GM23338 (cell line): ENCODE measurements around the gene RPS6KA5. TPM values are rescaled to one million over a fixed set of nuclear protein-coding genes. Genes with fewer than 3 reads are reported as not detected.
"Not testable (repeated sequence)": the region's sequence is repeated elsewhere in the genome, so short reads cannot be mapped to it uniquely, and the experiment has no call there.

ENCODE experiments used
- ATAC-seq: fragments of 200-7000 bp; cut with Tn5 transposase; 3 replicates; pipeline ENCODE4 v1.9.1; 2020
- DNase-seq: peaks from one replicate; pipeline ENCODE4 v3.0.0-alpha.2; 2015; ENCODE audit warnings: low spot score
- H2AFZ ChIP-seq: fragments of 200-600 bp; sonication (generic); 2 replicates; pipeline ENCODE4 v1.8.0; 2016; ENCODE audit warnings: antibody characterized with exemption, mild to moderate bottlenecking, moderate library complexity
- H3F3A ChIP-seq: fragments of 200-600 bp; sonication (generic); replicated peaks from 2 replicates; pipeline ENCODE4 v1.8.0; 2017; ENCODE audit warnings: antibody characterized with exemption, mixed run types, low read depth
- H3K27ac ChIP-seq: fragments of 200-600 bp; sonication (generic); 2 replicates; pipeline ENCODE4 v1.6.1; 2016; ENCODE audit warnings: low read depth
- H3K27me3 ChIP-seq: fragments of 200-600 bp; sonication (generic); 2 replicates; pipeline ENCODE4 v1.8.0; 2016; ENCODE audit warnings: mild to moderate bottlenecking, mixed run types, moderate library complexity; ENCODE audit not compliant: insufficient read depth
- H3K36me3 ChIP-seq: fragments of 200-600 bp; sonication (generic); 2 replicates; pipeline ENCODE4 v1.8.0; 2016; ENCODE audit warnings: mild to moderate bottlenecking; ENCODE audit not compliant: insufficient read depth
- H3K4me1 ChIP-seq: fragments of 200-600 bp; sonication (generic); 2 replicates; pipeline ENCODE4 v1.8.0; 2016; ENCODE audit warnings: mild to moderate bottlenecking, moderate library complexity; ENCODE audit not compliant: insufficient read depth
- H3K4me2 ChIP-seq: fragments of 200-600 bp; sonication (generic); 2 replicates; pipeline ENCODE4 v1.7.1; 2017; ENCODE audit warnings: mixed run types
- H3K4me3 ChIP-seq: fragments of 200-600 bp; sonication (generic); 2 replicates; pipeline ENCODE4 v1.6.1; 2016; ENCODE audit warnings: mixed run types
- H3K79me2 ChIP-seq: fragments of 200-600 bp; sonication (generic); replicated peaks from 2 replicates; pipeline ENCODE4 v1.8.0; 2017; ENCODE audit warnings: mild to moderate bottlenecking; ENCODE audit not compliant: insufficient read depth
- H3K9me2 ChIP-seq: fragments of 200-600 bp; sonication (generic); 2 replicates; pipeline ENCODE4 v1.8.0; 2017; ENCODE audit not compliant: insufficient read depth
- H4K20me1 ChIP-seq: fragments of 200-600 bp; sonication (generic); replicated peaks from 2 replicates; pipeline ENCODE4 v1.8.0; 2017; ENCODE audit warnings: mild to moderate bottlenecking; ENCODE audit not compliant: insufficient read depth
- H3K27ac Mint-ChIP-seq: 2 replicates; pipeline ENCODE4 v1.8.0; 2020; ENCODE audit warnings: inconsistent platforms, mild to moderate bottlenecking, moderate library complexity, mixed read lengths
- H3K27me3 Mint-ChIP-seq: 3 replicates; pipeline ENCODE4 v1.8.0; 2022; ENCODE audit warnings: low read depth, mild to moderate bottlenecking, moderate library complexity, mixed read lengths, inconsistent platforms; ENCODE audit not compliant: insufficient read depth, poor library complexity
- H3K36me3 Mint-ChIP-seq: 3 replicates; pipeline ENCODE4 v1.8.0; 2021; ENCODE audit warnings: low read depth, mild to moderate bottlenecking, inconsistent platforms, moderate library complexity, mixed read lengths
- H3K4me1 Mint-ChIP-seq: 3 replicates; pipeline ENCODE4 v1.8.0; 2020; ENCODE audit warnings: mild to moderate bottlenecking, inconsistent platforms, mixed read lengths
- H3K4me3 Mint-ChIP-seq: 3 replicates; pipeline ENCODE4 v1.8.0; 2021; ENCODE audit warnings: moderate library complexity, mild to moderate bottlenecking, inconsistent platforms, mixed read lengths
- H3K9me3 Mint-ChIP-seq: 3 replicates; pipeline ENCODE4 v1.8.0; 2020; ENCODE audit warnings: moderate library complexity, mild to moderate bottlenecking, inconsistent platforms, mixed read lengths
- ETS1 ChIP-seq: IDR thresholded peaks from 2 replicates; pipeline ENCODE4 v1.6.1; 2016; ENCODE audit warnings: antibody characterized with exemption
- ZNF462 ChIP-seq: fragments of 250-450 bp; sonication (Bioruptor Pico); IDR thresholded peaks from 2 replicates; pipeline ENCODE4 v1.5.0; 2020; ENCODE audit warnings: mild to moderate bottlenecking, moderate library complexity
- polyA plus RNA-seq: library from polyadenylated mRNA; unstranded; fragments of >200 nt; fragmentation: Nextera tagmentation; extraction: Ambion mirVana; gene quantifications from 2 replicates; pipeline ENCODE4 v1.2.1, GENCODE V29; 2016
- total RNA-seq: library from RNA; depleted of rRNA; stranded (reverse); fragments of >200 nt; shearing (Covaris generic); gene quantifications from 2 replicates; pipeline ENCODE4 v1.2.3, GENCODE V29; 2014

The RPS6KA5 gene
- total and polyA plus RNA-seq, 2 experiments from 2014 or later: 2.1 to 2.4 TPM

GRCh38 chr14:90839024-90839888 lies 221.2 kb downstream of the RPS6KA5 start (continued):
- TF ChIP-seq ZNF462 (CRISPR knock-in tag) (no peak), ETS1 (no peak)

- not testable (repeated sequence) for H4K20me1 ChIP-seq, H3K79me2 ChIP-seq, H3K36me3 ChIP-seq, H3K4me1 ChIP-seq, H2AFZ ChIP-seq, H3K4me2 ChIP-seq, H3K9me2 ChIP-seq, H3K27me3 Mint-ChIP-seq, DNase-seq, H3K36me3 Mint-ChIP-seq, H3K4me3 ChIP-seq, ATAC-seq, H3K9me3 Mint-ChIP-seq, H3K27ac Mint-ChIP-seq, H3K27me3 ChIP-seq, H3K27ac ChIP-seq, H3F3A ChIP-seq, H3K4me1 Mint-ChIP-seq, H3K4me3 Mint-ChIP-seq
Observed at GRCh38 chr14:90838531-90838930, 221.9 kb downstream of the RPS6KA5 start.
